ENCODE measurements around the gene BEX5. TPM values are rescaled to one million over a fixed set of nuclear protein-coding genes. Genes with fewer than 3 reads are reported as not detected.
A peak's percentile ranks its signal among the peaks of the same experiment; 100 is the strongest.
"Not testable (repeated sequence)": the region's sequence is repeated elsewhere in the genome, so short reads cannot be mapped to it uniquely, and the experiment has no call there.

BEX5 gene
- total and polyA plus RNA-seq, 2 of the 8 experiments (the other 6 are each of a cell fraction or from before 2014, with no cell fraction given) = 0.15 to 9.9 TPM

- H2AK5ac ChIP-seq (ENCODE audit: low read depth, low read length); H4K8ac ChIP-seq (ENCODE audit: extremely low read depth, insufficient read depth, low read length); H3K4ac ChIP-seq (replicated peaks; ENCODE audit: insufficient read length, low read depth, low read length); H2BK5ac ChIP-seq (ENCODE audit: low read depth, low read length); POLR2A ChIA-PET (ENCODE audit: partially characterized antibody); H3K27ac ChIP-seq (ENCODE audit: low read depth, low read length); H2BK120ac ChIP-seq (replicated peaks; ENCODE audit: low read depth, low read length); H3K36me3 ChIP-seq (ENCODE audit: control insufficient read depth in 2 of 4, insufficient read depth in 4 of 4, low read length in 3 of 4); H4K91ac ChIP-seq (replicated peaks; ENCODE audit: insufficient read length, low read length); H3K27me3 ChIP-seq (replicated peaks in 1 of 4; ENCODE audit: control insufficient read depth in 3 of 4, extremely low read depth in 1 of 4, insufficient read depth in 3 of 4, low read length in 3 of 4); H3K23me2 ChIP-seq (ENCODE audit: low read depth, low read length); H2BK15ac ChIP-seq (ENCODE audit: low read length); H3K56ac ChIP-seq (replicated peaks; ENCODE audit: insufficient read length, low read depth, low read length); H3K79me2 ChIP-seq (ENCODE audit: control insufficient read depth in 1 of 2, insufficient read depth in 2 of 2, low read length in 2 of 2); CTCF ChIA-PET (ENCODE audit: partially characterized antibody); H3K4me1 ChIP-seq (replicated peaks in 1 of 4; ENCODE audit: control insufficient read depth in 3 of 4, insufficient read depth in 4 of 4, low read length in 3 of 4); H2BK12ac ChIP-seq (ENCODE audit: low read depth, low read length); H2BK20ac ChIP-seq (ENCODE audit: low read length); H2AFZ ChIP-seq (ENCODE audit: low read length); FAIRE-seq; H3K79me1 ChIP-seq (ENCODE audit: low read depth, low read length); H4K20me1 ChIP-seq (replicated peaks in 1 of 2; ENCODE audit: control insufficient read depth in 1 of 2, insufficient read depth in 2 of 2, low read length in 2 of 2); H4K5ac ChIP-seq (ENCODE audit: insufficient read length, low read depth, low read length); H3K23ac ChIP-seq (ENCODE audit: insufficient read length); H3K14ac ChIP-seq (ENCODE audit: insufficient read length); H3K18ac ChIP-seq (ENCODE audit: extremely low read depth, low read length); H3K9ac ChIP-seq (replicated peaks in 1 of 4; ENCODE audit: extremely low read depth in 1 of 4, low read depth in 3 of 4, low read length in 3 of 4): not testable (repeated sequence)
- H3K9me3 ChIP-seq (ENCODE audit: insufficient read depth in 2 of 2, low read depth in 1 of 2, low read length in 1 of 2) = peaks cover 14 to 24% of the 10 kb centered on the region in 2 experiments; a peak in 3 of 4 replicates
- H3K4me3 ChIP-seq (ENCODE audit: extremely low read depth in 1 of 4, insufficient read depth in 2 of 4, low read depth in 3 of 4, low read length in 4 of 4) = peak overlapping the region in 1 of 4 experiments; percentile 65; a peak in 2 of 8 replicates
- H3K4me2 ChIP-seq (ENCODE audit: insufficient read depth in 1 of 2, low read depth in 2 of 2, low read length in 2 of 2) = peak overlapping the region in 1 of 2 experiments; percentile 73; a peak in 2 of 4 replicates
- WGBS, 2 experiments (ENCODE audit: extremely low coverage in 1 of 2, insufficient coverage in 1 of 2, insufficient read length in 1 of 2, insufficient replicate concordance in 2 of 2, low coverage in 1 of 2, low lambda C conversion rate in 2 of 2, missing lambda C conversion rate in 1 of 2) = no CpG with 5 or more reads among the region's 21 CpGs
- DNase-seq (ENCODE audit: low read depth in 1 of 2, low spot score in 2 of 2) = peak in 1 of 2 experiments; percentile 43
These were observed 29.5 kb downstream of the BEX5 start for GRCh38 chrX:102126080-102126818.

- H3K9me3 ChIP-seq (ENCODE audit: insufficient read depth in 2 of 2, low read depth in 1 of 2, low read length in 1 of 2) = peaks cover 11 to 20% of the 10 kb centered on the region in 2 experiments; a peak in 3 of 4 replicates
- CTCF ChIA-PET (ENCODE audit: partially characterized antibody) = not testable (repeated sequence)
These were observed 30.3 kb downstream of the BEX5 start, which contains the start of gene TCEAL2 for GRCh38 chrX:102125436-102125835. Gene TCEAL2 (plus strand): TSS chrX:102125679. CDS start chrX:102126831, 1,152 bp downstream.

More at GRCh38 chrX:102125436-102125835, 30.3 kb downstream of the BEX5 start, which contains the start of gene TCEAL2:
- peak in 1 of 2 experiments; percentile 55 for DNase-seq (ENCODE audit: low read depth in 1 of 2, low spot score in 2 of 2)
- H3K27me3 ChIP-seq (replicated peaks in 1 of 4; ENCODE audit: control insufficient read depth in 3 of 4, extremely low read depth in 1 of 4, insufficient read depth in 3 of 4, low read length in 3 of 4); H3K23me2 ChIP-seq (ENCODE audit: low read depth, low read length); H2BK20ac ChIP-seq (ENCODE audit: low read length); H4K8ac ChIP-seq (ENCODE audit: extremely low read depth, insufficient read depth, low read length); H2BK15ac ChIP-seq (ENCODE audit: low read length); FAIRE-seq; H2BK5ac ChIP-seq (ENCODE audit: low read depth, low read length); H3K4me1 ChIP-seq (replicated peaks in 1 of 4; ENCODE audit: control insufficient read depth in 3 of 4, insufficient read depth in 4 of 4, low read length in 3 of 4); H3K4ac ChIP-seq (replicated peaks; ENCODE audit: insufficient read length, low read depth, low read length); H3K56ac ChIP-seq (replicated peaks; ENCODE audit: insufficient read length, low read depth, low read length); H3K79me2 ChIP-seq (ENCODE audit: control insufficient read depth in 1 of 2, insufficient read depth in 2 of 2, low read length in 2 of 2); H4K91ac ChIP-seq (replicated peaks; ENCODE audit: insufficient read length, low read length); H3K18ac ChIP-seq (ENCODE audit: extremely low read depth, low read length); H3K14ac ChIP-seq (ENCODE audit: insufficient read length); H2BK120ac ChIP-seq (replicated peaks; ENCODE audit: low read depth, low read length); H3K9ac ChIP-seq (replicated peaks in 1 of 4; ENCODE audit: extremely low read depth in 1 of 4, low read depth in 3 of 4, low read length in 3 of 4); H3K79me1 ChIP-seq (ENCODE audit: low read depth, low read length); H3K23ac ChIP-seq (ENCODE audit: insufficient read length); H3K36me3 ChIP-seq (ENCODE audit: control insufficient read depth in 2 of 4, insufficient read depth in 4 of 4, low read length in 3 of 4); POLR2A ChIA-PET (ENCODE audit: partially characterized antibody); H4K20me1 ChIP-seq (replicated peaks in 1 of 2; ENCODE audit: control insufficient read depth in 1 of 2, insufficient read depth in 2 of 2, low read length in 2 of 2); H3K27ac ChIP-seq (ENCODE audit: low read depth, low read length); H2AFZ ChIP-seq (ENCODE audit: low read length); H2BK12ac ChIP-seq (ENCODE audit: low read depth, low read length); H2AK5ac ChIP-seq (ENCODE audit: low read depth, low read length); H4K5ac ChIP-seq (ENCODE audit: insufficient read length, low read depth, low read length): not testable (repeated sequence)
- Histone ChIP-seq H3K4me3 (ENCODE audit: extremely low read depth in 1 of 4, insufficient read depth in 2 of 4, low read depth in 3 of 4, low read length in 4 of 4) (peak within 1 kb of the TSS in 1 of 4 experiments; percentile 65; a peak in 2 of 8 replicates), H3K4me2 (ENCODE audit: insufficient read depth in 1 of 2, low read depth in 2 of 2, low read length in 2 of 2) (peak within 1 kb of the TSS in 1 of 2 experiments; percentile 73; a peak in 2 of 4 replicates)
- 81% methylated on average over 7 of the region's 38 CpGs; no CpG with 5 or more reads in 1 of the 2 experiments for whole genome bisulfite sequencing, 2 experiments (ENCODE audit: extremely low coverage in 1 of 2, insufficient coverage in 1 of 2, insufficient read length in 1 of 2, insufficient replicate concordance in 2 of 2, low coverage in 1 of 2, low lambda C conversion rate in 2 of 2, missing lambda C conversion rate in 1 of 2)

Measured in H1 (cell line).